Lower leg skin (tissue), 4 donors: Measurements from ENCODE around the gene G0S2. TPM values are rescaled to one million over a fixed set of nuclear protein-coding genes. Genes with fewer than 3 reads are reported as not detected.

Experiments used
- DNase-seq, 2 donors: peaks; one replicate each; pipeline ENCODE4 v3.0.0-alpha.2; 2019; ENCODE audit warnings: low spot score in 2 of 2
- H3K4me3 ChIP-seq: fragments of 200-600 bp; sonication (generic); 2 replicates; pipeline ENCODE4 v1.5.1; 2017; ENCODE audit warnings: mild to moderate bottlenecking, low read depth; ENCODE audit not compliant: poor library complexity, severe bottlenecking
- POLR2A ChIP-seq, 2 donors: fragments of 450-650 bp; IDR thresholded peaks; one replicate each; pipeline ENCODE4 v1.6.1; 2016 to 2017; ENCODE audit warnings: antibody characterized with exemption in 2 of 2, mild to moderate bottlenecking in 1 of 2, moderate library complexity in 1 of 2
- WGBS, 2 donors: methylation state at CpG; one replicate each; pipeline ENCODE4 v1.1.5; 2018; 5-methylcytosine and 5-hydroxymethylcytosine counted together
- intact Hi-C: fragments of 100-400 bp; cut with DNase I; formaldehyde crosslinking; loops from one replicate; pipeline ENCODE4 v1.15.0; 2023; ENCODE audit warnings: low total_unique reads
- total RNA-seq, 4 donors: library from RNA; depleted of rRNA; stranded (reverse); fragments of >200 nt; gene quantifications; one replicate each; pipeline ENCODE4 v1.1.0, GENCODE V29; 2016
- TF ChIP-seq, protein P1 (sequence below), 3 donors: fragments of 450-650 bp; IDR thresholded peaks; one replicate each; pipeline ENCODE4 v1.5.1; 2016; ENCODE audit warnings: antibody characterized with exemption in 3 of 3, mild to moderate bottlenecking in 3 of 3, moderate library complexity in 2 of 3

G0S2 gene, protein sequence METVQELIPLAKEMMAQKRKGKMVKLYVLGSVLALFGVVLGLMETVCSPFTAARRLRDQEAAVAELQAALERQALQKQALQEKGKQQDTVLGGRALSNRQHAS
- 10 to 100 TPM in 3 of 4 donors, 1 to 10 TPM in 1; 4.9 to 68.7 (median 30.5) TPM for total RNA-seq

DNA sequence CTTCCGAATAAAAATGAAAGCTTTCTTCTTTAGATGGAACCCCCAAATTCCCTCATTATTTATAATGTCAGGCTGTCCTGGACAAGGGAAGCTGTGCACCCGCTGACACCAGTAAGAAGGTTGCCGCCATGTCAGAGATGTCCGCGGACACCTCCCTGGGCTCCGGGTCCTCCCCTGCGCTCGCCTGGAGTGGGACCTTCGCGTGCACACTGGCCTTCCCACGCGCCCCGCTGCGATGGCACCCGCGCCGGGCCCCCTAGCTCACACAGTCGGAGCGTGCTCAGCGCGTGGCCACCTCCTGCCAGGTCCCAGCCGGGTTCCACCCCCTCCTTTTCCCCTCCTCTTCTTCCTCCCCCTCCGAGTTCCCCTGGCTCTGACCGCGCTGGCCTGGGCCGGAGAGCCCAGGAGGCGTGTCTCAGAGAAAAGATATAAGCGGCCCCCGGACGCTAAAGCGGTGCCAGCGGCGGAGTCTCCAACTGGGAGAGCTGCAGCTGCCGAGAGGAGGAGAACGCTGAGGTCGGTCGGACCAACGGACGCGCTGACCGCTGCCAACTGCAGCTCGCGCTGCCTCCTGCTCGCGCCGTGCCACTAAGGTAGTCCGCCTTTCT lies at the start of gene G0S2:
Gene G0S2, plus strand, starts transcription at position 456 of the 608 bp plus-strand sequence. CDS start 273 bp downstream, outside the sequence.
- peak in 1 of 2 donors; percentile 89 for DNase-seq
- intact Hi-C loops, result no loop called here
- 3 to 10% methylated on average over 22 to 34 of the region's 47 CpGs for WGBS, 2 donors
- H3K4me3 ChIP-seq, result peak within 1 kb of the TSS; percentile 13
- no peak for TF ChIP-seq POLR2A (IDR thresholded peaks at IDR 0.05)
- TF ChIP-seq, protein P1, sequence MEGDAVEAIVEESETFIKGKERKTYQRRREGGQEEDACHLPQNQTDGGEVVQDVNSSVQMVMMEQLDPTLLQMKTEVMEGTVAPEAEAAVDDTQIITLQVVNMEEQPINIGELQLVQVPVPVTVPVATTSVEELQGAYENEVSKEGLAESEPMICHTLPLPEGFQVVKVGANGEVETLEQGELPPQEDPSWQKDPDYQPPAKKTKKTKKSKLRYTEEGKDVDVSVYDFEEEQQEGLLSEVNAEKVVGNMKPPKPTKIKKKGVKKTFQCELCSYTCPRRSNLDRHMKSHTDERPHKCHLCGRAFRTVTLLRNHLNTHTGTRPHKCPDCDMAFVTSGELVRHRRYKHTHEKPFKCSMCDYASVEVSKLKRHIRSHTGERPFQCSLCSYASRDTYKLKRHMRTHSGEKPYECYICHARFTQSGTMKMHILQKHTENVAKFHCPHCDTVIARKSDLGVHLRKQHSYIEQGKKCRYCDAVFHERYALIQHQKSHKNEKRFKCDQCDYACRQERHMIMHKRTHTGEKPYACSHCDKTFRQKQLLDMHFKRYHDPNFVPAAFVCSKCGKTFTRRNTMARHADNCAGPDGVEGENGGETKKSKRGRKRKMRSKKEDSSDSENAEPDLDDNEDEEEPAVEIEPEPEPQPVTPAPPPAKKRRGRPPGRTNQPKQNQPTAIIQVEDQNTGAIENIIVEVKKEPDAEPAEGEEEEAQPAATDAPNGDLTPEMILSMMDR (IDR thresholded peaks at IDR 0.05), result no peak

DNA sequence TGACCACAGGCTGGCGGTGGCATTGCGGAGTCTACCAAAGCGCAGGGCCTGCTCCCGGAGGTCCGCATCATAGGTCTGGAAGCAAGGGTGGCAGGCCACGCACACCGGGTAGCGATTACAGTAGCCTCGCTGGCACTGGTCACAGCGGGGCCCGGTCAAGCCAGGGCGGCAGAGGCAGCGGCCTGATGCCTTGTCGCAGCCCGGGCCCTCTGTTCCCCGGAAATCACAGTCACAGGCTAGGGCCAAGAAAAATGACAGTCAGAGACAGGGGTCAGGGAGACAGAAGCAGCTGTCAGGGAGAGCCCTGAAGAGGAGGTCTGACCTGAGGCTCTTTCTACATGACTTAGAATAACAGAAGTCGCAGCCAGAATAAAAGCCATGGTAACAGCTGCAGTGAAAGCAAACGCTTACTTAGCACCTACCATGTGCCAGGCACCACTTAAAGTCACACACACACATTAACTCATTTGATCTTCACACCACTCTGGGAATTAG lies 49.4 kb upstream of the G0S2 start:
- H3K4me3 ChIP-seq, result no peak overlapping the region
- TF ChIP-seq POLR2A (IDR thresholded peaks at IDR 0.05), result no peak
- TF ChIP-seq, protein P1 (IDR thresholded peaks at IDR 0.05), result no peak
- intact Hi-C loops, result loop anchor here (10.0 kb wide), 1 partner anchor 69 kb away; no protein-coding TSS in a partner anchor
- 77 to 79% methylated on average over 11 to 18 of the region's 18 CpGs for WGBS, 2 donors
- no peak for DNase-seq

DNA sequence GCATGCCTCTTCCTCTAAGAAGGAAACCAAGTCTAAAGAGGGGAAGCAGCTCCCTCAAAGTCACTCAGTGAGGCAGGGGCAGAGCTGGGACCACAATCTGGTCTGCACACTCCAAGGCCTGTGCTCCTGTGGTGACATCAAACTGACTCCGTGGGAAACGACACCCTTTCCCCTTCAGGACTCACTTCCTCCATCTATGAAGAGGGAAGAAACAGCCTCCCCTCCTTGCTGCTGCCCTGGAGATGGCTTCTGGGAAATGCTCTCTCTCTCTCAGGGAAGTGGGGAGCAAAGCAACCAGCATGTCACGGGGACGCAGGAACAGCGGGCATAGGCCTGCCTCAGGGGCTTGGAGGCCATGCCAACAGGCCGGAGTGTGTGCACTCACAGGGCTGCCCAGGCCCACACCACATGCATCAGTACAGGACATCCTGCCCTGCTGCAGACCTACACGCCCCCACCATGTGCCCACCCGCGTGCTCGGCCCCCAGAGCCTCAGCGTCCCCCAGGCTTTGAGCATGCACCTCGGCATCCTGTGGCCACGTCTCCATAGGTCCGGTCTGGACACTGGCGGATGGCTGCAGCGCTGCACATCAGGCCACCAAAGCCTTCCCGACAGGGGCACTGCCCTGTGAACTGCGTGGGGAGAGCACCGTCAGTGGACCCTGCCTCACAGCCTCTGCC lies 48.7 kb upstream of the G0S2 start:
- 88 to 90% methylated on average over 12 to 19 of the region's 19 CpGs for WGBS, 2 donors
- no peak for TF ChIP-seq POLR2A (IDR thresholded peaks at IDR 0.05)
- TF ChIP-seq, protein P1 (IDR thresholded peaks at IDR 0.05), result no peak
- DNase-seq, result no peak
- H3K4me3 ChIP-seq, result no peak overlapping the region
- intact Hi-C loops, result loop anchor here (10.0 kb wide), 1 partner anchor 68 kb away; no protein-coding TSS in a partner anchor

DNA sequence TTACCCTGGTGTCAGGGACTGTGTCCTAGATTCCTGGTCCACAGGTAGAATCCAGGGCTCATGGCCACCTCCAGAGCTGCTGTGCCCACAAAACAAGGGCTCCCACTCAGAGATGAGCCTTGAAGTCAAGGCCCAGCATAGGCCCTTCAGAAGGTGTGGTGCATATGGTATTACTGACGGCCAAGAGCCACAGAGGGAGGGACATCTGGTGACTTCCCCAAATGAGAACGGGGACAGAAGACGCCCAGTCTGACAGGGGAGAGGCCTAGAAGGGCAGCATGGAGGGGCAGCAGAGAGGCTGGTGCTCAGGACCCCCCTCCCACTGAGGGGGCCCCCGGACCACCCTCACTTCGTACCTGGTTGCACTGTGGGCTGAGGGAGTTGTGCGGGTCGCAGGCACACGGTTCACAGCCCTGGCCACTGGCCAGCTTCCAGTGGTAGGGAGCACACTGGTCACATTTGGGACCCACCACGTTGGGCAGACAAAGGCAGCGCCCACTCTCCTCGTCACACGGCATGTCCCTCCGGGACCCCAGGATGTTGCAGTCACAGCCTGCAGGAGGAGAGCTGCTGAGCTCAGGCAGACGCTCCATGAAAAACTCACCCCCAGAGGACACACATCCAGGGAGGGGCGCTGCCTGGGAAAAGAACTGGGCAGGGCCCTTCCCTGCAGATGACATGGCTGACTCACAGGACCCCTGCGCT lies 48.0 kb upstream of the G0S2 start:
- H3K4me3 ChIP-seq, result no peak overlapping the region
- intact Hi-C loops, result loop anchor here (10.0 kb wide), 1 partner anchor 68 kb away; no protein-coding TSS in a partner anchor
- no peak for TF ChIP-seq POLR2A (IDR thresholded peaks at IDR 0.05)
- TF ChIP-seq, protein P1 (IDR thresholded peaks at IDR 0.05), result no peak
- no peak for DNase-seq
- 56 to 57% methylated on average over 15 to 16 of the region's 16 CpGs for WGBS, 2 donors

DNA sequence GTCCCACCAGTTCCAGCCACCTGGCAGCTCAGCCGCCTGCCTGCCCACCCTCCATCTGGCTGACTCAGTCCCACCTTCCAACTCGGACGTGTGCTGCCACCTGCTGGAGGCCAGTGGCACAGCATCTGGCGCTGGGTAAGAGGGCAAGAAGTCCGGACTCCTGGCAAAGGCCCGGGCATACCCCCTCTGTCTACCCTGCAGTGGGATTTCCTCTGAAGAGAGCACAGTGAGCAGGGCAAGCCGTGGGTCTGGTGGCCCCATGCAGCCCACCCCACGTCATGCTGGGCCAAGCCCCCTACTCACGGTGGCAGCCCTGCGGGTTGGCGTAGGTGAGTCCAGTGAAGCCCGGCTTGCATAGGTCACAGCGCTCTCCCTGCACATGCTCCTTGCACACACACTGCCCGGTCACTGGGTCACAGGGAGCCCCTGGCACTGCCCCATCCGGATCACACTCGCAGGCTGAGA lies 47.4 kb upstream of the G0S2 start:
- no peak overlapping the region for H3K4me3 ChIP-seq
- 40 to 49% methylated on average over 16 of the region's 16 CpGs for WGBS, 2 donors
- TF ChIP-seq, protein P1 (IDR thresholded peaks at IDR 0.05), result peak in 1 of 3 donors; percentile 68
- no peak for TF ChIP-seq POLR2A (IDR thresholded peaks at IDR 0.05)
- intact Hi-C loops, result loop anchor here (10.0 kb wide), 1 partner anchor 67 kb away; no protein-coding TSS in a partner anchor
- peak; percentile 55 to 94 for DNase-seq
